ENCODE measurements around the gene COBLL1. TPM values are rescaled to one million over a fixed set of nuclear protein-coding genes. Genes with fewer than 3 reads are reported as not detected.

COBLL1 gene
- total RNA-seq, 2 experiments from 2014 or later, result 0.53 TPM; not detected in 1

DNA sequence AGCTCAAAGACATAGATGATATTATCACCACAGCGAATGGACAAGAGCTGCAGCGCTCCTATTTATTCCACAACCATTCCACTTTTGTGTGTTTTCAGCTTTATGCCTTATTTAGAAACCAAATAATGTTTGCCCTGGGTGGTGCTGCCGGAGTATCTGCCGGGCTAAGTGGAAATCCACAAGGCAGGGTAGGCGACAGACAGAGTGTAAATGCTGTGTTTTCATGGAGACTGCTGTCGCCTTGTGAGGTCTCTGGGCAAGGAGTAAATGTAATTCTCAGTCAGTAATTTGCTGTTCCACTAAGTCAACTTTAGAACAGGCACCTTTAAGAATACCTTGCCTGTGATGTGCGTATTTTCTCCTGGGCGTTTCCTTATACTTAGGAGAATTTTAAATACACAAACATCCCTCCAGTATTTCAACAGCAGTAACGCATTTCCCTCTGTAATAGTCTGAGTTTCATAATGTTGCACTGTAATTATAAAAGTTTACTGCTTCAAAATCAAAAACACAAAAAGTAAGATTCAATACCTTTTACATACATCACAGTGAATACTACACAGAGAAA, 60.9 kb downstream of the COBLL1 start:
- peaks cover 0 to 3% of the 10 kb centered on the region in 2 experiments for H3K9me3 ChIP-seq (ENCODE audit: control insufficient read depth in 1 of 2, insufficient read depth in 1 of 2, low read length in 2 of 2)
- H3K27me3 ChIP-seq (ENCODE audit: control insufficient read depth in 1 of 2, insufficient read depth in 2 of 2, low read length in 2 of 2), result no peaks in the 10 kb centered on the region
- no peak overlapping the region for H3K4me3 Mint-ChIP-seq

DNA sequence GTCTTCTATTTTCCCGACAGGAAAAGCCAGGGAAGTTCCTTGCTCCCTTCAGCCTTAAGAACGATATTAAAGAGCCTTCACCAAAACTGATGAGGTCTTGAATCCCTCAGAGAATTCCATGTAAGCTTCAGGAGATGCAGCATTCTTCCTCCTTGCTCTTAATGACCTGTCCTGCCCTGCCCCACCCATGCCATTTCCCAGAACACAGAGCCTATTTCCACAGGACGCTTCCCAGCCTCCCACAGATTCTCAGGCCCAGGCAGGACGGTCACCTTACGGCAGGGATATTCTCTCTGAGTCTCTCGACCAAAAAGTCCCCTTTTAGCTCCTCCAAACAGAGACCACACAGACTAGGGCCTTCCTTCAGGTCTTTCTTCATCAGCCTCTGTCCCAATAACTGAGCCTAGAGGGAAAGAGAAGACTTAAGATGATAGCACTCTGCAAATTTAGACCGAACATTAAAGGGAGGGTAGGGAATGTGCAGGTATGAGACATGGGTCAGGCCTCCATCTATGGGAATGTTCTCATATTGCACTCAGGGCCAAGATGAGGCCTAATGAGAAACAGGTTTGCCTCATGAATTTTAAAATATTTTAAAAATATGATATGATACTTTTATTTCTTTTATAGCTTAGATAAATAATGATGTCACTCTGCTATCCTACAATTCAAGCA, 62.1 kb downstream of the COBLL1 start:
- Mint-ChIP-seq H3K4me3 (no peak overlapping the region), H3K27ac (no peak overlapping the region), H3K27me3 (no peaks in the 10 kb centered on the region), H3K4me1 (ENCODE audit: low read depth) (no peaks in the 10 kb centered on the region), H3K9me3 (no peaks in the 10 kb centered on the region), H3K36me3 (ENCODE audit: low read depth) (no peaks in the 10 kb centered on the region)
- H3K27ac ChIP-seq (ENCODE audit: low read depth in 1 of 2, low read length in 2 of 2), result no peak overlapping the region
- peaks cover 0 to 3% of the 10 kb centered on the region in 2 experiments for H3K9me3 ChIP-seq (ENCODE audit: control insufficient read depth in 1 of 2, insufficient read depth in 1 of 2, low read length in 2 of 2)
- no peak for DNase-seq
- TF ChIP-seq, protein P1, sequence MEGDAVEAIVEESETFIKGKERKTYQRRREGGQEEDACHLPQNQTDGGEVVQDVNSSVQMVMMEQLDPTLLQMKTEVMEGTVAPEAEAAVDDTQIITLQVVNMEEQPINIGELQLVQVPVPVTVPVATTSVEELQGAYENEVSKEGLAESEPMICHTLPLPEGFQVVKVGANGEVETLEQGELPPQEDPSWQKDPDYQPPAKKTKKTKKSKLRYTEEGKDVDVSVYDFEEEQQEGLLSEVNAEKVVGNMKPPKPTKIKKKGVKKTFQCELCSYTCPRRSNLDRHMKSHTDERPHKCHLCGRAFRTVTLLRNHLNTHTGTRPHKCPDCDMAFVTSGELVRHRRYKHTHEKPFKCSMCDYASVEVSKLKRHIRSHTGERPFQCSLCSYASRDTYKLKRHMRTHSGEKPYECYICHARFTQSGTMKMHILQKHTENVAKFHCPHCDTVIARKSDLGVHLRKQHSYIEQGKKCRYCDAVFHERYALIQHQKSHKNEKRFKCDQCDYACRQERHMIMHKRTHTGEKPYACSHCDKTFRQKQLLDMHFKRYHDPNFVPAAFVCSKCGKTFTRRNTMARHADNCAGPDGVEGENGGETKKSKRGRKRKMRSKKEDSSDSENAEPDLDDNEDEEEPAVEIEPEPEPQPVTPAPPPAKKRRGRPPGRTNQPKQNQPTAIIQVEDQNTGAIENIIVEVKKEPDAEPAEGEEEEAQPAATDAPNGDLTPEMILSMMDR (IDR thresholded peaks at IDR 0.05), result no peak
- H3K36me3 ChIP-seq (ENCODE audit: insufficient read depth, low read length), result no peaks in the 10 kb centered on the region
- H3K4me3 ChIP-seq (ENCODE audit: low read length), result no peak overlapping the region
- intact Hi-C loops (cut with DNase I, micrococcal nuclease), result no loop called here
- no peak for ATAC-seq (ENCODE audit: poor library complexity)
- H3K4me1 ChIP-seq (ENCODE audit: insufficient read depth, low read length), result no peaks in the 10 kb centered on the region
- CTCF ChIA-PET, result interaction anchor here (0.8 kb wide), 1 partner anchor 206 kb away, joined by 3 read pairs; no protein-coding TSS in a partner anchor
- H3K27me3 ChIP-seq (ENCODE audit: control insufficient read depth in 1 of 2, insufficient read depth in 2 of 2, low read length in 2 of 2), result no peaks in the 10 kb centered on the region
- POLR2A ChIA-PET, result no interaction called here

More for the DNA sequence above, 60.9 kb downstream of the COBLL1 start:
- no peak overlapping the region for H3K27ac ChIP-seq (ENCODE audit: low read depth in 1 of 2, low read length in 2 of 2)
- H3K4me1 Mint-ChIP-seq (ENCODE audit: low read depth), result no peaks in the 10 kb centered on the region
- no peaks in the 10 kb centered on the region for H3K36me3 Mint-ChIP-seq (ENCODE audit: low read depth)
- ChIA-PET CTCF (no interaction called here), POLR2A (no interaction called here)
- DNase-seq (no peak), ATAC-seq (ENCODE audit: poor library complexity) (no peak)
- H3K9me3 Mint-ChIP-seq, result no peaks in the 10 kb centered on the region
- no peak overlapping the region for H3K27ac Mint-ChIP-seq
- TF ChIP-seq, protein P1 (IDR thresholded peaks at IDR 0.05), result no peak
- intact Hi-C loops (cut with DNase I, micrococcal nuclease), result no loop called here
- H3K4me3 ChIP-seq (ENCODE audit: low read length), result no peak overlapping the region
- no peaks in the 10 kb centered on the region for H3K4me1 ChIP-seq (ENCODE audit: insufficient read depth, low read length)
- no peaks in the 10 kb centered on the region for H3K36me3 ChIP-seq (ENCODE audit: insufficient read depth, low read length)
- H3K27me3 Mint-ChIP-seq, result no peaks in the 10 kb centered on the region

DNA sequence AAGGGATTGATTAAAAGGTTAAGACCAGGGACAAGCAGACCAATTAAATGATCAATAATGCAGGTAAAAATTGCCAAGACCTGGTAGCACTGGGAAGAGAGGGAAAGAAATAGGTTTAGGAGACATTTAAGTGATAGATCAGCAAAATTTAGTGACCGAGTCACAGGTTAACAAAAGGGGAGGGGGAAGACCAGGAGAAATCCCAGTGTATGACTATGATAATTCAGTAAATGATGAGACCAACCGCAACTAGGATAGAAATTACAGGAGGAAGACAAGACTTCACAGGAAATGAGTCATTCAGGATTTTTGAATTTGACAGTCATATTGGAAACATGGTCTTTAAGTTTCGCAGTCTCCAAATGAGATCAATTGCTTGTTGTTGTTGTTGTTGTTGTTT, 62.9 kb downstream of the COBLL1 start:
- Histone ChIP-seq H3K4me1 (ENCODE audit: insufficient read depth, low read length) (no peaks in the 10 kb centered on the region), H3K27ac (ENCODE audit: low read depth in 1 of 2, low read length in 2 of 2) (no peak overlapping the region), H3K27me3 (ENCODE audit: control insufficient read depth in 1 of 2, insufficient read depth in 2 of 2, low read length in 2 of 2) (no peaks in the 10 kb centered on the region), H3K9me3 (ENCODE audit: control insufficient read depth in 1 of 2, insufficient read depth in 1 of 2, low read length in 2 of 2) (peaks cover 0 to 3% of the 10 kb centered on the region in 2 experiments), H3K4me3 (ENCODE audit: low read length) (no peak overlapping the region), H3K36me3 (ENCODE audit: insufficient read depth, low read length) (no peaks in the 10 kb centered on the region)
- no peaks in the 10 kb centered on the region for H3K36me3 Mint-ChIP-seq (ENCODE audit: low read depth)
- DNase-seq (no peak), ATAC-seq (ENCODE audit: poor library complexity) (no peak)
- H3K4me3 Mint-ChIP-seq, result no peak overlapping the region
- CTCF ChIA-PET, result no interaction called here
- intact Hi-C loops (cut with DNase I, micrococcal nuclease), result no loop called here
- H3K4me1 Mint-ChIP-seq (ENCODE audit: low read depth), result no peaks in the 10 kb centered on the region
- H3K27me3 Mint-ChIP-seq, result no peaks in the 10 kb centered on the region
- H3K9me3 Mint-ChIP-seq, result no peaks in the 10 kb centered on the region
- POLR2A ChIA-PET, result no interaction called here
- TF ChIP-seq, protein P1 (IDR thresholded peaks at IDR 0.05), result no peak
- no peak overlapping the region for H3K27ac Mint-ChIP-seq

All from CD4-positive, alpha-beta T cell (primary cell).